HG02870 (cell line): Measurements from ENCODE around the gene CAPN2.

Source experiments
- ATAC-seq: cut with Tn5 transposase; IDR thresholded peaks from one replicate; pipeline ENCODE4 v1.9.1; 2021; ENCODE audit warnings: mild to moderate bottlenecking, moderate library complexity; ENCODE audit not compliant: unreplicated experiment

CAPN2 gene

GRCh38 chr1:223702735-223703667 lies 9.3 kb upstream of the CAPN2 start:
- no peak for ATAC-seq

GRCh38 chr1:223703668-223704013 lies 8.7 kb upstream of the CAPN2 start:
- ATAC-seq: no peak

GRCh38 chr1:223704921-223705878 lies 7.1 kb upstream of the CAPN2 start:
- no peak for ATAC-seq

GRCh38 chr1:223706077-223706973 lies 6.0 kb upstream of the CAPN2 start:
- ATAC-seq: no peak

- no peak for ATAC-seq
These were observed 4.9 kb upstream of the CAPN2 start for GRCh38 chr1:223707256-223708000.

GRCh38 chr1:223708001-223708359 lies 4.4 kb upstream of the CAPN2 start:
- no peak for ATAC-seq

- ATAC-seq: no peak
These were observed 3.6 kb upstream of the CAPN2 start for GRCh38 chr1:223708651-223709268.

- ATAC-seq: no peak
These were observed 2.7 kb upstream of the CAPN2 start for GRCh38 chr1:223709598-223709997.

GRCh38 chr1:223710179-223711133 lies 1.9 kb upstream of the CAPN2 start:
- ATAC-seq: no peak

GRCh38 chr1:223711173-223711572 lies 1.2 kb upstream of the CAPN2 start:
- no peak for ATAC-seq

GRCh38 chr1:223711747-223712193 lies 569 bp upstream of the CAPN2 start:
- ATAC-seq: no peak

GRCh38 chr1:223712850-223713474 lies 623 bp downstream of the CAPN2 start:
- ATAC-seq: peak; percentile 31

GRCh38 chr1:223713546-223714420 lies 1.4 kb downstream of the CAPN2 start:
- ATAC-seq: no peak

- ATAC-seq: no peak
These were observed 2.0 kb downstream of the CAPN2 start for GRCh38 chr1:223714421-223714724.

- no peak for ATAC-seq
These were observed 2.7 kb downstream of the CAPN2 start for GRCh38 chr1:223714849-223715603.

GRCh38 chr1:223715604-223716172 lies 3.3 kb downstream of the CAPN2 start:
- no peak for ATAC-seq
